ENCODE measurements around the gene UBE4B.

Gene UBE4B

GRCh38 chr1:10074059-10074851 lies 41.5 kb downstream of the UBE4B start:
- Histone ChIP-seq H3K36me3 (ENCODE audit: control insufficient read depth, insufficient read depth, low read length) (no peaks in the 10 kb centered on the region), H3K27me3 (ENCODE audit: control insufficient read depth, insufficient read depth, low read length) (no peaks in the 10 kb centered on the region), H3K79me2 (no peaks in the 10 kb centered on the region), H2AFZ (no peak overlapping the region), H3K9ac (no peak overlapping the region), H3K4me1 (no peaks in the 10 kb centered on the region), H3K9me3 (ENCODE audit: control insufficient read depth, low read length) (no peaks in the 10 kb centered on the region), H3K4me3 (ENCODE audit: low read depth, low read length) (no peak overlapping the region), H3K27ac (no peak overlapping the region), H3K4me2 (ENCODE audit: low read length) (no peak overlapping the region)
- TF ChIP-seq CTCF (IDR thresholded peaks at IDR 0.05) = no peak

GRCh38 chr1:10074852-10075730 lies 42.3 kb downstream of the UBE4B start:
- Histone ChIP-seq H3K4me3 (ENCODE audit: low read depth, low read length) (no peak overlapping the region), H3K4me1 (no peaks in the 10 kb centered on the region), H3K36me3 (ENCODE audit: control insufficient read depth, insufficient read depth, low read length) (no peaks in the 10 kb centered on the region), H3K27ac (no peak overlapping the region), H3K9me3 (ENCODE audit: control insufficient read depth, low read length) (no peaks in the 10 kb centered on the region), H3K4me2 (ENCODE audit: low read length) (no peak overlapping the region), H3K9ac (no peak overlapping the region), H2AFZ (no peak overlapping the region), H3K79me2 (no peaks in the 10 kb centered on the region), H3K27me3 (ENCODE audit: control insufficient read depth, insufficient read depth, low read length) (no peaks in the 10 kb centered on the region)
- no peak for TF ChIP-seq CTCF (IDR thresholded peaks at IDR 0.05)

GRCh38 chr1:10075732-10076131 lies 43.0 kb downstream of the UBE4B start:
- no peaks in the 10 kb centered on the region for H3K4me1 ChIP-seq

GRCh38 chr1:10078494-10078893 lies 45.7 kb downstream of the UBE4B start:
- Histone ChIP-seq H3K79me2 (no peaks in the 10 kb centered on the region), H2AFZ (no peak overlapping the region), H3K9ac (no peak overlapping the region), H3K27ac (no peak overlapping the region), H3K4me3 (ENCODE audit: low read depth, low read length) (no peak overlapping the region), H3K36me3 (ENCODE audit: control insufficient read depth, insufficient read depth, low read length) (no peaks in the 10 kb centered on the region), H3K4me2 (ENCODE audit: low read length) (no peak overlapping the region), H3K27me3 (ENCODE audit: control insufficient read depth, insufficient read depth, low read length) (no peaks in the 10 kb centered on the region), H3K4me1 (no peaks in the 10 kb centered on the region), H3K9me3 (ENCODE audit: control insufficient read depth, low read length) (no peaks in the 10 kb centered on the region)
- no peak for TF ChIP-seq CTCF (IDR thresholded peaks at IDR 0.05)

More at GRCh38 chr1:10075732-10076131, 43.0 kb downstream of the UBE4B start:
- no peak for TF ChIP-seq CTCF (IDR thresholded peaks at IDR 0.05)
- H3K9me3 ChIP-seq (ENCODE audit: control insufficient read depth, low read length) = no peaks in the 10 kb centered on the region
- no peak overlapping the region for H3K27ac ChIP-seq
- no peak overlapping the region for H3K4me3 ChIP-seq (ENCODE audit: low read depth, low read length)
- H3K79me2 ChIP-seq = no peaks in the 10 kb centered on the region
- H3K4me2 ChIP-seq (ENCODE audit: low read length) = no peak overlapping the region
- no peak overlapping the region for H3K9ac ChIP-seq
- H2AFZ ChIP-seq = no peak overlapping the region
- no peaks in the 10 kb centered on the region for H3K27me3 ChIP-seq (ENCODE audit: control insufficient read depth, insufficient read depth, low read length)
- H3K36me3 ChIP-seq (ENCODE audit: control insufficient read depth, insufficient read depth, low read length) = no peaks in the 10 kb centered on the region
